NCI-H2081 treated with DMSO at 0.1 percent for 48 hours (cell line): ENCODE data around the gene PTGS1.
"Not testable (repeated sequence)": the region's sequence is repeated elsewhere in the genome, so short reads cannot be mapped to it uniquely, and the experiment has no call there.

Source experiments
- DNase-seq: peaks from one replicate; lab custom pipeline; 2025; lab: John Stamatoyannopoulos, UW

The PTGS1 gene

DNA sequence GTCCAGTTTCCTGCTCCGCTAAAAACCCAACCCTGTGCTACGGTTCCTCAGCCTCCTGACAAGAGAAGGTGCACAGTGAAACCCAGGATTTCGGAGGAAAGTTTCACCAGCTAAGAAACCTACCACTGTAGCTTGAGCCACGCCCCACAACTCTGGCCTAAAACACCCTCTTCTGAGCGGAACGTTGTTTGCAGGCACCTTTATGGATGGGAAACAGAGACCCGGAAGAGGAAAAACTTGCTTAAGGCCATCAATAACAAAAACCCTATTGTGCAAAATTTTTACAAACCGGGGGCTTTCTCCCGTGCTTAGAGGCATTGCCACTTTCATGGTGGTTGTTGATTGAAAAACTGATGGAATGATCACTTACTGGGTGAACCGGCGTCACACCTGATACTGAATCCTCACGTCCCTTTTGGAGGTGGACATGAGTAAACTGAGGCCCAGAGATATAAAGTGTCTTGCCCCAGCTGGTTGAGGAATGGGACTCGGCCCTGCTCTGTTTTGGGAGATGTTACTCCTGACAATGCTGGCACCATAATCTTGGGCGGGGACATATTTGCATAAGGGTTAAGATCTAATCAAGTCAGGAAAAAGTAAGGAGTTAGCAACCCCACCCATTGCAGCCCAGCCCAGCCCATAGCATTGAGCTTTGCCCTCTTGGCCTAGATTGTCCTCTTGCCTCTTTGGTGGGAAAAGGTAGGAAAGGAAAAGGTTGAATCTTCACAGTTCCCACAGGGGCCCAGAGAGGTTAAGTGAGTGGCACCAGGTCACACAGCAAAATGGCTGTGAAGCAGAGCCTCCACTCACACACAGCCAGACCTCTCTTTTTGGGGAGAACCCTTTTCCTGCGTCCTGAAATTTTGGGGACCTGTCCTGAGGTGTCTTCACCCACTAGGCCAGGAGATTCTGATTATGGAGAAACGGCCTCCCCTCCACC is 23.2 kb upstream of the PTGS1 start:
- DNase-seq = no peak

DNA sequence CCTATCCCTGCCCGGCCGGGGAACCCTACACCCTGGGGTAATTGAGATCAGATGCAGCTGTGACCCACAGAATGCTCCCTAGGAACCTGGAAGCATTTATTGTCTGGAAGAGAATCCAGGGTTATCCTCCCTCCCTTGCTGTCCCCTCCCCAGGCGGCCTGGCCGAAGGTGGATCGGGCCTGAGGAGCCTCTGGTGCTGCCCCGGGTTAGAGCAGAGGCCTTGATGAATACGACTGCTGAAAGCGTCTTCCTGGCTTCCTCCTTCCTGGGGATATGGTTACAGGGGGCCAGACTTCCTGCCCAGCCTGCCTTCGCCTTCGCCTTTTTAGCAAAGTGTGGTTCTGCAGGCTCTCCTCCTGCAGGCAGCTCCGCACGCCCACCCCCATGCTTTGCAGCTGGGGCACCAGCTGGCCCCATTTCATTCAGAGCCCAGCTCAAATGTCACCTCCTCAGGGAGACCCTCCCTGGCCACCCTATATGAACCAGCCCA is 22.5 kb upstream of the PTGS1 start:
- no peak for DNase-seq

DNA sequence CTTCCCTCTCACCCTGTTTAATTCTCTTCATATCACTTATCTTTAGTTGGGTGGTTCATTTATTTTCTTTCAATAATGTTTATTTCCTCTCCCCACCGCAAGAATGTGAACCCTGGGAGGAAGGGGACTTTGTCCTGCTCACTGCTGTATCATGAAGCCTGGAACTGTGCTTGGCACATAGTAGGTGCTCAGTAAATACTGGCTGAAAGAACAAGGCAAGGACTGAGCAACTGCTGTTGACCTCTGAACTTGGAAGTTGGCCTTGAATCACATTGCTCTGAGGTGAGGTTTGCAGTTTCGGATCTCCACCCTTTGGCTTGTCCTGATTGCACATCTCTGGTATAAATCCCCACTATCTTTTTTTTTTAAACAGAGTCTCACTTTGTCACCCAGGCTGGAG is 22.0 kb upstream of the PTGS1 start:
- DNase-seq = no peak

DNA sequence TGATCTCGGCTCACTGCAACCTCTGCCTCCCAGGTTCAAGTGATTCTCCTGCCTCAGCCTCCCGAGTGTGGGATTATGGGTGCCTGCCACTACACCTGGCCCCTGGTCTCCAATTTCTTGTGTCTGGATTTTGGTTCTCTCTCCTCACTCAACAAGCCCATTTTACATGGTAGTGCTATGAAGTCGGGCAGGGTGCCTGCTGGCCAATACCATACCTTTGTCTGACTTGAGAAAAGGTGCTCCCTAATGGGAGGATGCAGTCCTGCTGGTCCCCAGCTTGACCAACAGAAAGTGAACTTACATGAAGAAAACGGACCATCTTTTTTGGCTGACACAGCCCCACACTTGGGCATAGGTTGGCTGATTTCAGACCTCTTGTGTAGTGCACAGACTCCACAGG is 21.6 kb upstream of the PTGS1 start:
- DNase-seq = no peak

DNA sequence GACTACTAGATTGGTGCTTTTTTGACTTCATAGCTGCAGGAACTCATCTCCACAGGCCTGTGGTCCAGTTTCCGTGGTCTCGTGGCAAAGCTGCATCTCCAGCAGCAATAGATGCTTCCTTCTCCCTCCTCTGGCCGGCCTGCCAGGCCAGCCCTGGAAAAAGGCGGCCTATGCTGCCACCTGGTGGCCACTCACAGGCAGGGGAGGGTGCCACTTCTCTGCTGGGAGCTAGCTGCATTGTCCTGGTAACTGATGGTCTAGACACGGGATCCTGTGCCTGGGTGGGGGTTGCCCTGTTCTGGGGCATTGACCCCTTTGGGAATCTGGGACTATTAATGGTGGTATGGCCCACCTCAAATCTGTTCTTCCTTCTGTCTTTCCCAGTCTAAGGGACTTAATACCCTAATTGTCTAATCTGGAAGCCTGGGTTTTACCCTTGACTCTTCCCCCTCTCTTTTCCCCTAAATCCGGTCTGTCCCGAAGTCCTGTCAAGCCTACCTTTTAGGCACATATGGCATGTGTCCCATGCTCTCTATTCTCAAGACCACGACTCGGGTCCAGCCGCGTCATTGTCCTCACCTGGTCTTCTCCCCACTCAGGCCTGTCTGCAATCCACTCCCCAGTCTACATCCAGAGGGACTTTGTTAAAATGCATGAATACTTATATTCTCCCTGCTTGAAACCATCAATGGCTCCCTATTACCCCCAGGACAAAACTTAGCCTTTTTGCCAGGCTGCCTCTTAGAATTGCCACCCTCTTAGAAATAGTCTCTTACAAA is 20.1 kb upstream of the PTGS1 start:
- no peak for DNase-seq

DNA sequence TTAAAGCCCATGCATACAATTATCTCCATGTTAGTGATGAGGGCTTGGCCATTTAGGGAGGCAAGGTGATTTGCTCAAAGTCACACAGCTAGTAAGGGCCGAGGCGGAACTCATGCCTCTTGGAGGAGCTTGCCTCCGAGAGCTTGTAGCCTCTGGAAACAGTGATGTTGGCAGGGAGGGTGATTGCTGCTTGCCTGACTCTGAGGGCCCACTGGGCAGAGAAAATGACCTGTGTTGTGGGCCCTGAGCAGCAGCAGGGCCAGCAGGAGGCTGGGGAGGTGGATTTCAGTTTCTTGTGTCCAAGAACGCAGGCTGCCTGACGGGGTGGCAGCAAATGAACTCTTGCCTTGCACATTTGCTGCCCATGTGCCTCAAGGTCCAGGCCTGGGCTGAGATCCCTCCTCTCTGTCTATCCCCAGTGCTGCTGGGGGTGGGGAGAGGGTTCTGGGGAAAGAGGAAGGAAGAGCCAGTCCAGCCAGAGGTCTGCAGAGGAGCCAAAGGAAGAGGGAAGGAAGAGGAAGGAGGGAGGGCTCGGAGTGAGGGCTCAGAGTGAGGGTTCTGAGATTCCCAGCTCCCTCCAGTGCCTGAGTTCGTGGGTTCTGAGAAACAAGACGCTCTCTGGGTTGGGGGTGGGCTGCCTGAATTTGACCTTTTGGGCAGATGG is 16.2 kb upstream of the PTGS1 start:
- DNase-seq = no peak

DNA sequence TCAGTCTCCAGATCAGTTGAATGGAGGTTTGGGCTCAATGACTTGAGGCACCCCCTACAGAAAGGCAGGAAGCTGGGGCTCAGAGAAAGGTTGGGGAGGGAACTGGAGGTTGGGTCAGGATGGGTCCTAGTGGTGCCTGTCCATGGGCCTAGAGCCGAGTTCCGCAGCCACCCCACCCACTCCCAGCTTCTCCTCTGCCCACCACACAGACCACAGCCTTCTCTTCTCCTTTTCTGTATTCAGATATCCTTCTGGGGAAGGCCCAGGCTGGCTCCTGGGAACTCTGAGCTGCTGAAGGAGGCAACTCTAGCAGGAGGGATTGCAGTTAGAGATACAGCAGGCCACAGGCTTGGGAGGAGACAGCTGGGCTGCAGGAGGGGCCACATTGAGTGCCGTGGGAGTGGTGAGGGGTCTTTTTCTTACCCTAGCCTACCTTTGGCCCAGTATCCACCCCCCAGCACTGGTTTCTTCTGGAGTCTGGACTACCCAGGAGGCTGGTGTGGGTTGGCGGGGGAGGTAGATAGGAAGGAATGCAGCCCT is 15.4 kb upstream of the PTGS1 start:
- no peak for DNase-seq

DNA sequence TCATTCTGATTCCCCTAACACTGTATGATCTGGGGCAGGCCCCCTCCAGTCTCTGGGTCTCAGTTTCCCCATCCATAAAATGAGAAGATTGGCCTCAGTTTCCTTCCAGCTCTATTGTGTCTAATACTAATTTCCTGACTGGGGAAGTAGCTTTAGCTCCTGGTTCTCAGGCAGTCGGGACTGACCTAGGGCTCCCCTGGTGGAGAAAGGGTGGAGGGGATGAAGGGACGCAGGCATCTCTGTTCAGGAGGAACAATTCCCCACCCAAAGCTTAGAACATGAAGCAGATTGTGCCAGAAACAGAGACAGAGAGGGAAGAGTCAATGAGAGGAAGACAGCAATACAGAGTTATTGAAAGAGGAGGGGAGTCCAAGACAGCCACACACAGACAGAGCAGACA is 14.2 kb upstream of the PTGS1 start:
- DNase-seq = no peak

DNA sequence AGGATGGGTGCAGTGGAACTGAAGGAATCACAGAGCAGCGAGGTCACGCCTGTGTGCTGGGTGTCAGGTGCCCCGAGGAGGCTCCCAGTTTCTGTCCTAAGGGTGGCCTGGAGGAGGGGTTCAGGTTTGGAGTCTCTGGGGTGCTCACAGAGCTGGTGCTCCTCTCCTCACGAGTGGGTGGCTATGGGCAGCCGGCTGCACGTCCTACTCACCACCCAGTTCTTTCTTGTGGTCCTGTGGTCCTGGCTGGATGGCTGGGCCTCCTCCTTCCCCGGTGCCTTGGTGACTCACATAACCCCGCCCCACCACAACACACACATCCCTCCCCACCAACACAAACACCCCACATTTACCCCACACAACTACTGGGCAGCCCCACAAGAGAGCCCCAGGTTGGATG is 9.9 kb upstream of the PTGS1 start:
- DNase-seq = no peak

DNA sequence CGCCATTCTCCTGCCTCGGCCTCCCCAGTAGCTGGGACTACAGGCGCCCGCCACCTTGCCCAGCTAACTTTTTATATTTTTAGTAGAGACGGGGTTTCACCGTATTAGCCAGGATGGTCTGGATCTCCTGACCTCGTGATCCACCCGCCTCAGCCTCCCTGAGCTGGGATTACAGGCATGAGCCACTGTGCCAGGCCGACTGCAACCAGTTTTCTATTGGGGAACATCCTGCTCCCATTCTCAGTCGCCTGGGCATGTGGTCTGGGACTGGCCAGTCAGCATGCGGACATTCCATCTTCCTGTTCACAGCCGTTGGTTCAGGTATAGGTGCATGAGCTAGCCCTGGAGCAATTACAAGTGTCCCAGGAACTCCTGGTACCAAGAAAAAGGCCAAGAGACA is 7.7 kb upstream of the PTGS1 start:
- DNase-seq = not testable (repeated sequence)

DNA sequence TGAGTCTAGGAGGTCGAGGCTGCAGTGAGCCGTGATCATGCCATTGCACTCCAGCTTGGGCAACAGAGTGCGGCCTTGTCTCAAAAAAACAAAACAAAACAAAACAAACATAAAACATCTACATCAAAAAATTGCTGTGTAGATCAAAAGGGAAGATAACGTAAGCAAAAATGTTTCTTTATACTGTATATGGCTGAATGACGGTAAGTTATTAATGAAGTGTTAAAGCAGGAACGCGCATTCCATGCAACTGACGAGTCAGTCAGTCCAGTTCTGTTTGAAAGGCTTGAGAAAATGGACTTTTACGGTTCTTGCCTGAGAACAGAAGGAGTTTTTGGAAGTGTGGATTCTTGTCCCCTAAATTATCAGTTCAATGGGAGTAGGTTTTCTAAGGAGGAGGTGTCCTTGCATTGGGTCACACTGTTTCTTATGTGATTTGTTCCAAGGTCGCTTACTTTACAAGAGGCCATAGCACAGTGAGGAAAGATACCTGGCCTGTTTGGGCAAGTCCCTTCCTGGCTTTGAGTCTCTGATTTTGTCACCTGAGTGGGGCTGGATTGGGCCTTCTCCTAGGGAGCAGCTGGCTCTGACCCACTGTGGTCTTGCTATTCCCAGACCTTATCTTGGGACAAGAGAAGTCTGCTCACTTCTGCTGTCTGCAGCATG is 6.6 kb upstream of the PTGS1 start:
- DNase-seq = no peak

DNA sequence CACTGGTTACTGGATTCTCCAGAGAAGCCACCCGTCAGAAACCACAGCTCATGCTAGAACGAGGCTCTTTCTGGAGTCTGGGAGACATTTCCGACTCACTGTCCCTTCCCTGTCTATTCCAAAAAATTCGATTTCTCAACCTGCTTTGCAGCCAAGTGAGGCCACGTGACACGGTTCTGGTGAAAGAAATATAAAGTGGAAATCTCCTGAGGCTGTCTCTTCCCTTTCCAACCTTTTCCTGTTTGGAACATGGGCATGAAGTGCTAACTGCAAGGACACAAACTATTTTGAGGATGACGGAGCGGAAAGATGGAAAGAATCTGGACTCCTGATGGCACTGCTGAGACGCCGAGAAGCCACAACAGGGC is 6.1 kb upstream of the PTGS1 start:
- DNase-seq = no peak

DNA sequence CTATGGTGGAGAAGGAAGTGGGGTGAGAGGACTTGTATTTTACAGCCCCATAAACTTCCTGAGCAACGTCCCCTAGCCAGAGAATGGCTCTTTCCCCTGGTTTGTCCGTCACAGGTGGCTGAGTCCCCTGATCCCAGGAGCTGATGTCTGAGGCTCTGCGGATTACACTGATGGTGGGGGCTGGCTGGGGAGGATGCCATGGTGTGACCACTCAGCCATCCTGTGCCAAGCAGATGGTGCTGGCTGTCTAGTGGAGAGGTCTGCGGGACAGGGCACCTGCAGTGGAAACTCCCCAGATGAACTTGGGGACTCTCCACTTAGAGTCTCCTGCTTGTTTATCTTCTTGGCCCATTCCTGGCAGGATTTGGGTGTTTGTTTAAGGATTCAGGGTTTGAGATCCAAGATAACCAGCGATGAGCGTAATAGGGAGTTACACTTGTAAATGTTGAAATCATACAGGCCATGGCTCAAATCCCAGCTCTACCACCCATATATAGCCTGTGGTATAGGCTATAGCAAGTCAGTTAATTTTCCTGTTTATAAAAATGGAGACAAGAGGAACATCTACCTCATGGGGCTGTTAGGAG is 4.7 kb upstream of the PTGS1 start:
- DNase-seq = no peak

DNA sequence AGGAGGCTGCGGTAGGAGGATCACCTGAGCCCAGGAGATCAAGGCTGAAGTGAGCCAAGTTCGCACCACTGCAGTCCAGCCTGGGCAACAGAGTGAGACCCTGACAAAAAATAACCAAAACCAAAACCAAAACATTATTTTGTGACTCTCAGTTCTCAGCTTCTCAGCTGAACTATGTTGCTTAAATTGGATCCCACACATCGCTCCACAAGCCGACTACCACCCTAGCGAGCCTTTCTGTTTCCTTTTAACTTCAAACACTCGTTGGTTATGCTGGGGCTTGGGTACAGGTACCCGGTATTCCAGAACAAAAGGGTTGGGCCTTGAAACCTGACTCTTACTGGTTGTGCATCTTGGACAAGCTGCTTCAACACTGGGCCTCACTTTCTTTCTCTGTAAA is 3.8 kb upstream of the PTGS1 start:
- DNase-seq = no peak

DNA sequence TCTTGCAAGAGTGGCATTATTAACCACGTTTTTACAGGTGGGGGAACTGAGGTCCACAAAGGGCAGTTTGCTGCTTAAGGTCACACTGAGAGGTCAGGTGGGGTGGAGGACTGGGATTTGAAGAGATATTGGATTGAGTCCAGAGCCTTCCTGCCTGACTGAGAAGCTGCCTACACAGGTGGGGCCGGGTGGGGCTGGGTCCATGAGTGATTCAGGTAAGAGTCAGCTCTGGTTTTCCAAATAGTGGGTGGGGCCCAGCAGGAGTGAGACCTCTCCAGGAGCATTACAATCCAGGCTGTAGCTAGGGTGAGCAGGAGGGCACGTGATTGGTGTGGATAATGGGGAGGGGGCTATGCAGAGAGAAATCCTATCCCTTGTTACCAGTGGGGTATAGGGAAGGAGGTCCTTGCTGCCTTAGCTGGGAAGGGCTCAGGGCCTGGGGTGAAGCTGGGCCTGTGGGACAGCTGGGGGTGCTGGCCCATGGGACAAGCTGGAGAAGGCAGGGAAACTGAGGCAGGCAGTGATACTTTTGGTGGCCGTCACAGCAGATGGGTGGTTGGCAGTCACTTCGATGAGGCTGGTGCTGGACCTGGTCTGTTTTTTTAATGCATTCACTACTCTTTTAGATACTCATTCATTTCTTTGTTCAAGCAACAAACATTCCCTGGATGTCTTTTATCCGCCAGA is 2.9 kb upstream of the PTGS1 start:
- no peak for DNase-seq

DNA sequence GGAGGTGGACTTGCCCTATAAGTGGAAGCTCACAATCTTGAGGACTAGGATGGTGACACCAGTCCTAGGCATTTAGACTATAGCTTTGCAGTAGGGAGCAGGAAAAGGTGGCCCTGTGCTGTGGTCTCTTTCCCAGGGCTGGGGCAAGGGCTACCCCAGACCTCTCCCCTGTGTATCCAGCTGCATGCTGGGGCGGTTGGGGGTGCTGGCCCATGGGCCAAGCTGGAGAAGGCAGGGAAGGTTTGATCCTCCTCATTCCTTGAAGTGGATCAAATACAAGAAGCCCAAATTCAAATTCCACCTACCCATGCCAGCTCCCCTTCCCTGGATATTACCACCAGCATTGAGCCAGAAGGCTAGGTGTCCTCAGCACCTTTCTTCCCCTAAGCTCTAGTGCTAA is 2.2 kb upstream of the PTGS1 start:
- no peak for DNase-seq

DNA sequence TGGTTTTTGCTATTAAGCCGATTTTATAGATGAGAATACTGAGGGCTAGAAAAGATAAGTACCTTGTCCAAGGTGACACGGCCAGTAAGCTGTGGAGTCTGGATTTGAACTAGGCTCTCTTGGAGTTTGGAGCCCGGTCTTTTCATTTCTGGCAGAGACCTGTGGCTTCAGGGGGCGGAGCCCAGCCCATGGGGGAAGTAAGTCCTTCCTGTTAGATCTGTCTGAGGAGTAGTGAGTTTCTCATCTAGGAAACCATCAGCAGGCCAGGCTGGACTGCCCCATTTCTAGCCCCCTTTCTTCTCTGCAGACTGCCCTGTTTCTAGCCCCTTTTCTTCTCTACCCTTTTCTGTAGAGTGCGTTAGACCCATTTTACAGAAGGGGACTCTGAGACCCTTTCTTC is 521 bp upstream of the PTGS1 start:
- no peak for DNase-seq

DNA sequence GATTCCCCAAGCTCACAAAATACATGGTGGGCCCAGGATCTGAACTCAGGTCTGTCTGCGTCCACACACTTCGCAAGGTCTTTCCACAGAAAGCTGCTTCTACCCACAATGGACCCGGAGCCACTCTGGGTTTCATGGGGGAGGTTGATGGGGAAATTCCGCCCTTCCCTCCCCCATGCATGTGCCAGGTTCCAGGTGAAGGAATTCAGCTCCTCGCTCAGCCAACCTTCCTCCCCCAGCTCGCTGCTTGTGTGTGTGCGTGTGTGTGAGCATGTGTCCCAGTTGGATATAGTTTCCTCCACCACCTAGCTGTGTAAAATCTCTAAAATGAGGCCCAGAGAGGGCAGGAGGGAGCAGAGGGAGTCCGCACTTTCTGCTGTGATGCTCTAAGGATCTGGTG is 1.0 kb downstream of the PTGS1 start:
- DNase-seq = no peak

DNA sequence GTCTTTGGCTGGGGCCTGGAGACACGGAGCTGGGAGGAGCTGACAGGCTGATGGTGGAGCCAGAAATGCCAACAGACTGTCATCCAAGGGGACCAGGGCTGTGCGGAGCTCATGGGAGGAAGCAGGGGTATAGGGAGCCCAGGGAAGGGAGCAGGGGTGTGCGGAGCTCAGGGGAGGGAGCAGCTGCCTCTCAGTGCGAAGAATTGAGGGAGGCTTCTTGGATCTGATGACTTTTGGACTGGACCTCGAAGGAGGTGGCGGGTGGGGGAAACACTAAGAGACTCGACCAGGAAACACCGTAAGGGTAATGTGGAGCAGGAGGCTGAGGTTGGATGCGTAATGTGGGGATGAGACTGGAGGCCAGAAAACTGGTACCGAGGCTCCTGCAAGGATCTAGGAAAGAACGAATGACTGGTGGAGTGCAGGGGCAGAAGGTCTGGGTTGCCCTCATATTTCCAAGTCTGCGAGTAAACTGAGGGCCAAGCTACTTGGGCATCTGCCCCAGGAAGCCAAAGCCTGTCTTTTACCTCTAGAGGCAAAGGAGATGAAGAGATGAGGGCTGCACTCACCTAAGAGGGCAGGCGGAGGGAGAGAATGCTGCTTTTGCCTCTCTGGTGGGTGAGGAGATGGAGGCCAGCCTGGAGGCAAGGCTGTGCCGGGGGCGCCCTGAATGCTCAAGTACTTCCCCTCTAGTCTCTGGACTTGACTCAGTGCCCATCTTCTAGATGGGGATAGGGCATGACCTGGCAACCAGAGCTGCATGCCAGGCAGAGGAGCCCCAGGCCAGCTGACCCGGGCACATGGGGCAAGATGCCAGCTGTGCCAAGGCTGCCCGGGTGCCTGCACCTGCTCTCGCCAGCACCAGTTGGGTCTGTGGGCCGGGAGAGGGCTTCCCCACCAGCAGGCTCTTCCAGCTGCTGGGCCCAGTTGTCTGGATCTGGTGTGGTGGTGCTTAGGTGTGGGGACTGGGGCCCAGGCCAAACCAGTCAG is 2.3 kb downstream of the PTGS1 start:
- no peak for DNase-seq
